Tibial nerve (tissue), 3 donors: Measurements from ENCODE around the gene TOPAZ1.

Experiments
- CTCF ChIP-seq, 5 experiments: fragments of 200-600 bp in 3 of 5; fragments of 450-650 bp in 2 of 5; sonication (generic) in 3 of 5; IDR thresholded peaks; one replicate each; pipeline ENCODE4 v1.5.1; 2016 to 2019; ENCODE audit warnings: antibody characterized with exemption in 5 of 5, mild to moderate bottlenecking in 3 of 5, moderate library complexity in 2 of 5
- POLR2A ChIP-seq, 2 donors: fragments of 450-650 bp; IDR thresholded peaks; one replicate each; pipeline ENCODE4 v1.6.1; 2017; ENCODE audit warnings: antibody characterized with exemption in 2 of 2, mild to moderate bottlenecking in 2 of 2, moderate library complexity in 2 of 2

GRCh38 chr3:44365952-44366351 lies 124.3 kb downstream of the TOPAZ1 start:
- TF ChIP-seq POLR2A (IDR thresholded peaks at IDR 0.05), result no peak
- no peak for TF ChIP-seq CTCF (IDR thresholded peaks at IDR 0.05)
